ENCODE data around the gene TMEFF2.

TMEFF2 gene

DNA sequence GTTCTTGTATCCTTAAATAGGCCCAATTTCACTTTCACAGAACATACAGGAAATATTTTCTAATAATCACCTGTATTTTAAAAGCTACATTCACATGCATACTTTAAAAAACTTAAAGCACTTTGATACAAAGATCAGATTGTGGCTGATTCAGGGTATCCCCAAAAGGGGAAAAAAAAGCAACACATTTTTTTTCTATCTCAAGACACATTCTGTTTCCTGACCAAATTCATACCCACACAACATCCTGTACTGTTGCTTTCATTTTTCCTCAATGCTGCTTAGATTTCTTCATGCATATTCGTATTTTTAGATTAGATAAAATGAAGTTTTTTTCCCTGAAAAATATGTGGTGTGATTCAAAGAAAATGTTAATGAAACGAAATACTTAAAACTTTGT is 122.5 kb downstream of the TMEFF2 start:
- Histone ChIP-seq H3K9me3 (ENCODE audit: control insufficient read depth, insufficient read depth, low read length) (no peaks in the 10 kb centered on the region), H3K4me1 (ENCODE audit: control insufficient read depth, insufficient read depth, low read length) (no peaks in the 10 kb centered on the region), H3K36me3 (ENCODE audit: control insufficient read depth, insufficient read depth, low read length) (no peaks in the 10 kb centered on the region), H3K4me3 (ENCODE audit: low read length) (no peak overlapping the region), H3K27me3 (ENCODE audit: control insufficient read depth, insufficient read depth, low read length) (no peaks in the 10 kb centered on the region), H3K27ac (ENCODE audit: low read length) (no peak overlapping the region)
- WGBS (ENCODE audit: insufficient coverage, insufficient read length): no CpG with 5 or more reads among the region's 2 CpGs
- DNase-seq (ENCODE audit: low read depth, low spot score): no peak

DNA sequence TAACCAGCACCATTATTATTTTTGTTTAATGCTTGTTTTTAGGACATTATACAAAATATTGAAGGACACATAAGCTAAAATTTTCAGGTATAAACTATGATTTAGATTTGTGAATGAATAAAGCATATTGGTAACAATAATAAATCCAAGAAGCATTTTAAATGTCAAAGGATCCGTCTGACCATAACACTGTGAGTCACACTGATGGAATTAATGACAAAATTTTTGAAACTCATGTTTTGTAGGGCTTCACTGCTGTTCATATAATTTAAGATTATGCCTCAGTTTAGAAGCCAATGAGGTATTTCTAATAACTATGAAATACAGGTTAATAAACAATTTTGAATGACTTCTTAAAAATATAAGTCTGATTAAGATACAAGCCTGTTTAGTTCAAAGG is 124.6 kb downstream of the TMEFF2 start:
- no peak overlapping the region for H3K4me3 ChIP-seq (ENCODE audit: low read length)
- DNase-seq (ENCODE audit: low read depth, low spot score): no peak
- no CpG with 5 or more reads among the region's 1 CpG for WGBS (ENCODE audit: insufficient coverage, insufficient read length)

DNA sequence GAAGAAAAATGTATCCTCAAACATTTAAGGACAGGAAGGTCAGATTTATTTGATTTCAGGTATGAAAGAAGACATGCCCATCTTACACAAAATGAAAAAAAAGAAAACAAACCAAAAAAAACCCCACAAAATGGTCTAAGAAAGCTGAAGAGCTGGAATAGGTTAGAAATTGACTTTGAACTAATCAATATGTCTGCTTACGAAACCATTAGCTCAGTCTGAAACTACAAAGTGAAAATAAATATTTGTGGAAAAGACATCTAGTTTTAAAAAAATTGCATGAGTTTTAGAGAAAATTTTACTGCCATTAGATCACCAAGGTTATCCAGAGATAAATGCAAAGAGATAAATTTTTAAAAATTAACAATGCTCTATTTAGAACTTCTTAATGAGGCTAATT is 125.3 kb downstream of the TMEFF2 start:
- Histone ChIP-seq H3K4me1 (ENCODE audit: control insufficient read depth, insufficient read depth, low read length) (no peaks in the 10 kb centered on the region), H3K27ac (ENCODE audit: low read length) (no peak overlapping the region), H3K27me3 (ENCODE audit: control insufficient read depth, insufficient read depth, low read length) (no peaks in the 10 kb centered on the region), H3K4me3 (ENCODE audit: low read length) (no peak overlapping the region), H3K36me3 (ENCODE audit: control insufficient read depth, insufficient read depth, low read length) (no peaks in the 10 kb centered on the region), H3K9me3 (ENCODE audit: control insufficient read depth, insufficient read depth, low read length) (no peaks in the 10 kb centered on the region)
- no peak for DNase-seq (ENCODE audit: low read depth, low spot score)
- no CpG with 5 or more reads among the region's 1 CpG for WGBS (ENCODE audit: insufficient coverage, insufficient read length)

More for the DNA sequence above, 124.6 kb downstream of the TMEFF2 start:
- Histone ChIP-seq H3K27ac (ENCODE audit: low read length) (no peak overlapping the region), H3K27me3 (ENCODE audit: control insufficient read depth, insufficient read depth, low read length) (no peaks in the 10 kb centered on the region), H3K4me1 (ENCODE audit: control insufficient read depth, insufficient read depth, low read length) (no peaks in the 10 kb centered on the region), H3K36me3 (ENCODE audit: control insufficient read depth, insufficient read depth, low read length) (no peaks in the 10 kb centered on the region), H3K9me3 (ENCODE audit: control insufficient read depth, insufficient read depth, low read length) (no peaks in the 10 kb centered on the region)

DNA sequence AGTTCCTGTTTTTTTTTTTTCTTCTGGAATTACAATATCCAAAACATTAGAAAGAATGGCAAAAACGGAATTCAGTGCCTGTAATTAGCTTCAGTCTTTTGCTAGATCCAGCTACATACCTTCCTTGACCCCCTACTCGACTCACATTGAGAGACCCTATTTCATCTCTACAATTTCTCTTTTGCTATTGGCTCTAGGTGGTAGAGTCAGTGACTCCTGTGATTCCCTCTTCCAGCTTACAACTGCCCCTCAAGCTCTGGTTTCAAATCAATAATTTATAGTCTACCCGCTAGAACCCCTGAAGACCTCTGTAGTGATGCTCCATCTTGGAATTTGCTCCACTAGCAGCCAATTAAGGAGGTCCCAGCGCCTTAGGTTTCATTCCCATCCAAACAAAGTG is 125.8 kb downstream of the TMEFF2 start:
- Histone ChIP-seq H3K27me3 (ENCODE audit: control insufficient read depth, insufficient read depth, low read length) (no peaks in the 10 kb centered on the region), H3K27ac (ENCODE audit: low read length) (no peak overlapping the region), H3K4me1 (ENCODE audit: control insufficient read depth, insufficient read depth, low read length) (no peaks in the 10 kb centered on the region), H3K4me3 (ENCODE audit: low read length) (no peak overlapping the region), H3K36me3 (ENCODE audit: control insufficient read depth, insufficient read depth, low read length) (no peaks in the 10 kb centered on the region), H3K9me3 (ENCODE audit: control insufficient read depth, insufficient read depth, low read length) (no peaks in the 10 kb centered on the region)
- DNase-seq (ENCODE audit: low read depth, low spot score): no peak
- no CpG with 5 or more reads among the region's 4 CpGs for WGBS (ENCODE audit: insufficient coverage, insufficient read length)

DNA sequence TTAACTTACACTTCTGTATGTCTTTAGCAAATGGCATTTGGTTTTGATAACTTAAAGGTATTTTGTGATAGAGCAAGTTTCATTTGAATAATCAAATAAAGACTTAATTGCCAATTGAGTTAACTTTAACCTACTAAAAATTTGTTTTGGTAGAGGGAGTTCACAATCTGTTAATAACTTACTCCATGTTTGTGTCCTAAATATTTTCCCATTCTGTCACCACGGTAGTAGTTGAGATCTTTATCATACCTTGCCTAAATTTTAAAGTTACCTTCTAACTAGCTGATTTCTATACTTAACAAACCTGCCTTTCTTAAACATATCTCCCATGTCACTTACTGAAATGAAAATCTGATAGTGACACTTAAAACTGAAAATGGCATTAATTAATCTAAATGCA is 127.1 kb downstream of the TMEFF2 start:
- no peak overlapping the region for H3K27ac ChIP-seq (ENCODE audit: low read length)
- no peak overlapping the region for H3K4me3 ChIP-seq (ENCODE audit: low read length)
- no CpG with 5 or more reads among the region's 1 CpG for WGBS (ENCODE audit: insufficient coverage, insufficient read length)
- no peak for DNase-seq (ENCODE audit: low read depth, low spot score)
- no peaks in the 10 kb centered on the region for H3K27me3 ChIP-seq (ENCODE audit: control insufficient read depth, insufficient read depth, low read length)
- no peaks in the 10 kb centered on the region for H3K4me1 ChIP-seq (ENCODE audit: control insufficient read depth, insufficient read depth, low read length)
- H3K36me3 ChIP-seq (ENCODE audit: control insufficient read depth, insufficient read depth, low read length): no peaks in the 10 kb centered on the region
- H3K9me3 ChIP-seq (ENCODE audit: control insufficient read depth, insufficient read depth, low read length): no peaks in the 10 kb centered on the region

DNA sequence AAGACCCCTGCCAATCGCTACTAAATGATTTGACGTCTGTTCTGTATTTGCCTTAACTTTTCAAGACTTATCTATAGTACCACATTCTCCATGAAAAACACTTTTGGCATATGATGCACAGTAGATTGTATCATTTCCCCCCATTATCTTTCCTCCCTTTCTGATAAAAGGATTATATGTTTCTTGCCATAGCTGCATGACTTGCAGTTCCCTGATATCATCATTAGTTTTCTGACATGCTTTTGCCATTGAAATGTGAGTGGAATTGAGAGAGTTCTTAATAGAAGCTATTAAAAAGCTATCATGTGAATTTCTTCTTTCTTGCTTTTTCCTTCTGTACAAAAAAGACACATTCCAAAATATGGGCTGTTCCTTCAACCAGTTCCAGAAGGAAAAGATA is 130.3 kb downstream of the TMEFF2 start:
- no peaks in the 10 kb centered on the region for H3K27me3 ChIP-seq (ENCODE audit: control insufficient read depth, insufficient read depth, low read length)
- DNase-seq (ENCODE audit: low read depth, low spot score): no peak

DNA sequence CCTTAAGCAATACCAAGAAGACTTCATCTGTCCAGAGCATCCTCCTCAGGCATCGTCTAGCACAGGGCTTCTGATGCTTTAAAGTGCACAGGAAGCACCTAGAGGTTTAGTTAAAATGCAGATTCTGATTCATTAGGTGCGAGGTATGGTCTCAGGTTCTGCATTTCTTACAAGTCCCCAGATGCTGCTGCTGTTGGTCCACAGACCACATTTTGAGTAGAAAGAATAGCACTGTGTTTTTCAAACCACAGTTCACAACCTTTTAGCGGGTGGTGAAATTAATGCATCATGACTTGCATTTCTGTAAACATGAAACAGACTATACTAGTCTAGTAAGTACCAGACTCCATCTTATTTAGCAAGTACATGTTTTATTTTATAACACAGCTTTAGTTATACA is 134.6 kb downstream of the TMEFF2 start:
- WGBS (ENCODE audit: insufficient coverage, insufficient read length): no CpG with 5 or more reads among the region's 3 CpGs
- H3K4me3 ChIP-seq (ENCODE audit: low read length): no peak overlapping the region
- H3K27me3 ChIP-seq (ENCODE audit: control insufficient read depth, insufficient read depth, low read length): no peaks in the 10 kb centered on the region
- H3K27ac ChIP-seq (ENCODE audit: low read length): no peak overlapping the region
- H3K9me3 ChIP-seq (ENCODE audit: control insufficient read depth, insufficient read depth, low read length): no peaks in the 10 kb centered on the region
- no peaks in the 10 kb centered on the region for H3K36me3 ChIP-seq (ENCODE audit: control insufficient read depth, insufficient read depth, low read length)
- DNase-seq (ENCODE audit: low read depth, low spot score): no peak
- H3K4me1 ChIP-seq (ENCODE audit: control insufficient read depth, insufficient read depth, low read length): no peaks in the 10 kb centered on the region

More for the DNA sequence above, 130.3 kb downstream of the TMEFF2 start:
- H3K4me3 ChIP-seq (ENCODE audit: low read length): no peak overlapping the region
- H3K4me1 ChIP-seq (ENCODE audit: control insufficient read depth, insufficient read depth, low read length): no peaks in the 10 kb centered on the region
- H3K9me3 ChIP-seq (ENCODE audit: control insufficient read depth, insufficient read depth, low read length): no peaks in the 10 kb centered on the region
- no peaks in the 10 kb centered on the region for H3K36me3 ChIP-seq (ENCODE audit: control insufficient read depth, insufficient read depth, low read length)
- WGBS (ENCODE audit: insufficient coverage, insufficient read length): no CpG with 5 or more reads among the region's 2 CpGs
- no peak overlapping the region for H3K27ac ChIP-seq (ENCODE audit: low read length)

DNA sequence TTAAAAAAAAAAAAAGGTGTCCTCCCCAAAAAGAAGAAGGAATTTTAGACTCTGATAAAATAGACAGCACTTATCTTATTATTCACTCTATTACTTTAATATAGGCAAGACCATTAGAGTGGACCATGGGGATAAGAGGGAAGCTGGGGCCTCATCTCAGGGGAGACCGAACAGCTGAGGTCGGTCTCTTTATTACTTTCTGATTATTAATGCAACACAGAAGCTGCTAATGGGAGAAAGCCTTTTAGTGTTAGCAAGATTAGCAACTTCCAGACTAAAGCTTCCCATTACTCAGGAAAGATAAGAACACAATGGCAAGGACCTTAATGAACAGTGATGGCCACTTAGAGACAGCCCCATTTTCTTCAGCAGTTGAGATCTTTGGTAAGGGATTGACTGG is 135.5 kb downstream of the TMEFF2 start:
- Histone ChIP-seq H3K27ac (ENCODE audit: low read length) (no peak overlapping the region), H3K9me3 (ENCODE audit: control insufficient read depth, insufficient read depth, low read length) (no peaks in the 10 kb centered on the region), H3K4me1 (ENCODE audit: control insufficient read depth, insufficient read depth, low read length) (no peaks in the 10 kb centered on the region), H3K4me3 (ENCODE audit: low read length) (no peak overlapping the region), H3K27me3 (ENCODE audit: control insufficient read depth, insufficient read depth, low read length) (no peaks in the 10 kb centered on the region), H3K36me3 (ENCODE audit: control insufficient read depth, insufficient read depth, low read length) (no peaks in the 10 kb centered on the region)
- DNase-seq (ENCODE audit: low read depth, low spot score): no peak
- WGBS (ENCODE audit: insufficient coverage, insufficient read length): no CpG with 5 or more reads among the region's 2 CpGs

DNA sequence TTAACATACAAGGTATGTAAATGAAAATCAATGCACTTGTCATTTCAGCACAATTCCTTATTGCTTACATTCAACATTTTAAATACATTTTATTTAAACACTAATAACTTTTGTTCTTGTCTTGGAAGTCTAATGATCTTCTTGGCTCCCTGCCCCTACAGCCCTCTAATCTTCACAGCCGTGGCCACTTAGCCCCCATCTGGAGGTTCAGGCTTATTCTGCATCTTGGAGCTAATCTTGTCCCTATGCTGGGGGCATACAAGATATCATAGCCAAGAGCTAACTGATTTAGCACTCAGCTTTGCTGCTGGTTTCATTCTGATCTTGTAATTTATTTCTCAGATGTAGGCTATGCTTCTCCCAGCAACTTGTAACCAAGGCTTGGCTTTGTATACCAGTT is 140.8 kb downstream of the TMEFF2 start:
- Histone ChIP-seq H3K27me3 (ENCODE audit: control insufficient read depth, insufficient read depth, low read length) (no peaks in the 10 kb centered on the region), H3K4me3 (ENCODE audit: low read length) (no peak overlapping the region), H3K36me3 (ENCODE audit: control insufficient read depth, insufficient read depth, low read length) (no peaks in the 10 kb centered on the region), H3K9me3 (ENCODE audit: control insufficient read depth, insufficient read depth, low read length) (no peaks in the 10 kb centered on the region), H3K27ac (ENCODE audit: low read length) (no peak overlapping the region), H3K4me1 (ENCODE audit: control insufficient read depth, insufficient read depth, low read length) (no peaks in the 10 kb centered on the region)
- no peak for DNase-seq (ENCODE audit: low read depth, low spot score)
- WGBS (ENCODE audit: insufficient coverage, insufficient read length): no CpG with 5 or more reads among the region's 1 CpG

DNA sequence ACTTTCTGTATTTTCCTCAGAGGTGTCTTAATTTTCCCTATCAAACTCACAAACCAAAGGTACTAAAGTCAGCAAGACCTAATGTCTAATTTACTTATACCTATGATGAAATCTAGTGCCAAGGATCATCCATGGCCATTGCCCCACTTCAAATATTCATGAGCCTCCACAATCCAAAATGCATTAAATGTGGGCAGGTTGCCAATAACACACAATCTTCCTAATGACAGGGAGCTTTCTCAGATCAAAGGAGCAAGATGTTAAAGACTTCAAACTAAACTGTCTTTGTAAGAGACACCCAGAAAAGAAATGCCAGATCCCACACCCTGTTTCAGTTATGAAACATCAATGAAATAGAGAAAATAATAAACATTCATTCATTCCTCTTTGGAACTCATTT is 143.2 kb downstream of the TMEFF2 start:
- Histone ChIP-seq H3K27me3 (ENCODE audit: control insufficient read depth, insufficient read depth, low read length) (no peaks in the 10 kb centered on the region), H3K36me3 (ENCODE audit: control insufficient read depth, insufficient read depth, low read length) (no peaks in the 10 kb centered on the region), H3K4me1 (ENCODE audit: control insufficient read depth, insufficient read depth, low read length) (no peaks in the 10 kb centered on the region), H3K4me3 (ENCODE audit: low read length) (no peak overlapping the region), H3K9me3 (ENCODE audit: control insufficient read depth, insufficient read depth, low read length) (no peaks in the 10 kb centered on the region), H3K27ac (ENCODE audit: low read length) (no peak overlapping the region)
- DNase-seq (ENCODE audit: low read depth, low spot score): no peak

DNA sequence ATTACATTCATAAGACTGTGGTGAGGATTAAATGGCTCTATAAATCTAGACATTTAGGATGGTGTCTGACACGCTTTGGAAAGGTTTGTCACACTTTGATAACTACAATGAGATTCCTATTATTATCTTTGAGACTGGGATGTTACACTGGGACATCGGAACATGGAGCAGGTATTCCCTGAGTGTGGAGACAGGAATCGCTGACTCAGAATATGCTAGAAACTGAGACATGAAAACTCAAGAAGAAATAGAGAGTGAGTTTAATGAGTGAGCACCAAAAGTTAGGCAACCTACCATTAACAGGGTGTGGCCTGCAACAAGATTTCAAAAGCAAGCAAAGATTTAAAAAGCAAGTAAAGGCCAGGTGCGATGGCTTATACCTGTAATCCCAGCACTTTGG is 145.4 kb downstream of the TMEFF2 start:
- no peaks in the 10 kb centered on the region for H3K36me3 ChIP-seq (ENCODE audit: control insufficient read depth, insufficient read depth, low read length)
- no peaks in the 10 kb centered on the region for H3K4me1 ChIP-seq (ENCODE audit: control insufficient read depth, insufficient read depth, low read length)
- no peak overlapping the region for H3K27ac ChIP-seq (ENCODE audit: low read length)
- no peaks in the 10 kb centered on the region for H3K9me3 ChIP-seq (ENCODE audit: control insufficient read depth, insufficient read depth, low read length)
- WGBS (ENCODE audit: insufficient coverage, insufficient read length): no CpG with 5 or more reads among the region's 4 CpGs
- no peak overlapping the region for H3K4me3 ChIP-seq (ENCODE audit: low read length)
- H3K27me3 ChIP-seq (ENCODE audit: control insufficient read depth, insufficient read depth, low read length): no peaks in the 10 kb centered on the region
- DNase-seq (ENCODE audit: low read depth, low spot score): no peak

All from iPS DF 6.9 (cell line).